Chondrocyte (in vitro differentiated cells): ENCODE data around the gene INS. TPM values are rescaled to one million over a fixed set of nuclear protein-coding genes. Genes with fewer than 3 reads are reported as not detected.

Source experiments
- DNase-seq: peaks from one replicate; pipeline ENCODE4 v3.0.0; 2021; ENCODE audit warnings: mixed read lengths, low spot score
- H3K27ac Mint-ChIP-seq: one replicate; pipeline ENCODE4 v1.8.0; 2021; ENCODE audit warnings: mild to moderate bottlenecking, moderate library complexity, mixed read lengths; ENCODE audit not compliant: unreplicated experiment
- H3K27me3 Mint-ChIP-seq: 2 replicates; pipeline ENCODE4 v1.8.0; 2021; ENCODE audit warnings: low read depth, mixed read lengths
- H3K36me3 Mint-ChIP-seq: 2 replicates; pipeline ENCODE4 v1.8.0; 2021; ENCODE audit warnings: low read depth, mixed read lengths
- H3K4me1 Mint-ChIP-seq: 2 replicates; pipeline ENCODE4 v1.8.0; 2021; ENCODE audit warnings: low read depth, mild to moderate bottlenecking, mixed read lengths
- H3K4me3 Mint-ChIP-seq: one replicate; pipeline ENCODE4 v1.8.0; 2021; ENCODE audit warnings: mild to moderate bottlenecking, moderate library complexity, mixed read lengths; ENCODE audit not compliant: unreplicated experiment
- H3K9me3 Mint-ChIP-seq: 2 replicates; pipeline ENCODE4 v1.8.0; 2021; ENCODE audit warnings: low read depth, mixed read lengths
- total RNA-seq: library from RNA; stranded (reverse); gene quantifications from 3 replicates; pipeline ENCODE4 v1.2.1, GENCODE V29; 2021
- TF ChIP-seq, protein P1 (sequence below): fragments of 200-600 bp; sonication (generic); IDR thresholded peaks from 2 replicates; pipeline ENCODE4 v1.5.0; 2021; ENCODE audit warnings: antibody characterized with exemption, mild to moderate bottlenecking, moderate library complexity

INS gene
- total RNA-seq, 1 donor from 2014 or later: not detected

DNA sequence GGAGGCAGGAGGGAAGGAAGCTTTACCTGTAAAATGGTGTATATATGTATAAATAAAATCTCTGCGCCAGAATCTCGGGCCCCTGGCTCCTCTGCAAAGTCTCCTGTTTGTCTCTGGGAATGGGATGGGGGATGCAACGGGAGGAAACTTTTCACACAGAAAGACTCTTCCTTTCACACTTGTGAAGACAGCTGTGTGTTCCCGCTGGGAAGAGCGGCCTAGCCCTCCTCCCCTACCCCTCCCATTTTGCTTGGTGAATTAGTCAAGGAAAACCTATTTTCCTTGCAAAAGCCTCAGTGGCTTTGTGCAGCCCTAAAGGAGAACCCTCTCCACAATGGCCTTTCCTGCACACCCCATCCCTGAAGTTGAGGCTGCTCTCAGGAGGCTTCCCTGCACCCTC lies 12.4 kb downstream of the INS start:
- TF ChIP-seq, protein P1, sequence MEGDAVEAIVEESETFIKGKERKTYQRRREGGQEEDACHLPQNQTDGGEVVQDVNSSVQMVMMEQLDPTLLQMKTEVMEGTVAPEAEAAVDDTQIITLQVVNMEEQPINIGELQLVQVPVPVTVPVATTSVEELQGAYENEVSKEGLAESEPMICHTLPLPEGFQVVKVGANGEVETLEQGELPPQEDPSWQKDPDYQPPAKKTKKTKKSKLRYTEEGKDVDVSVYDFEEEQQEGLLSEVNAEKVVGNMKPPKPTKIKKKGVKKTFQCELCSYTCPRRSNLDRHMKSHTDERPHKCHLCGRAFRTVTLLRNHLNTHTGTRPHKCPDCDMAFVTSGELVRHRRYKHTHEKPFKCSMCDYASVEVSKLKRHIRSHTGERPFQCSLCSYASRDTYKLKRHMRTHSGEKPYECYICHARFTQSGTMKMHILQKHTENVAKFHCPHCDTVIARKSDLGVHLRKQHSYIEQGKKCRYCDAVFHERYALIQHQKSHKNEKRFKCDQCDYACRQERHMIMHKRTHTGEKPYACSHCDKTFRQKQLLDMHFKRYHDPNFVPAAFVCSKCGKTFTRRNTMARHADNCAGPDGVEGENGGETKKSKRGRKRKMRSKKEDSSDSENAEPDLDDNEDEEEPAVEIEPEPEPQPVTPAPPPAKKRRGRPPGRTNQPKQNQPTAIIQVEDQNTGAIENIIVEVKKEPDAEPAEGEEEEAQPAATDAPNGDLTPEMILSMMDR: no peak
- H3K36me3 Mint-ChIP-seq: no peaks in the 10 kb centered on the region
- H3K27ac Mint-ChIP-seq: peak overlapping the region; percentile 38

DNA sequence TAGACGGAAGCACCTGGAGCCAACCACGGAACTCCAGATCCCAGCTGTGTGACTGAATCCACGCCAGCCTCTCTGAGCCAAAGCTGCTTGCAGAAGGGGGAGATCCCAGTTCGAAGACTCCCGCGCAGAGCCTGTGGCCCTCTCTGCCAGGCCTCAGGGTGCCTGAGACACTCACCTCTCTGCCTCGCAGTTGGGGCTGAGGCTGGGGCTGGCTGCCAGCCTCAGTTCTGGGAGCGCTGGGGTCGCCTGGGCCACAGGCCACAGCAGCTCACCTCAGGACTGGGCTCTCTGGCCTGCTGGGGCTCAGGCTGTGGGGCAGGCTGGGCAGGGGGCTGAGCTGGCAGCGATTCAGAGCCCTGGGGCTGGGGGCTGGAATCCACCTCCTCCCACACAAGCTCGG lies 13.6 kb downstream of the INS start:
- peaks cover 46% of the 10 kb centered on the region for H3K27me3 Mint-ChIP-seq
- no peaks in the 10 kb centered on the region for H3K9me3 Mint-ChIP-seq
- peaks cover 23% of the 10 kb centered on the region for H3K4me1 Mint-ChIP-seq
- TF ChIP-seq, protein P1: no peak
- H3K36me3 Mint-ChIP-seq: no peaks in the 10 kb centered on the region
- DNase-seq: no peak
- H3K27ac Mint-ChIP-seq: no peak overlapping the region
- H3K4me3 Mint-ChIP-seq: no peak overlapping the region

More for the DNA sequence above, 12.4 kb downstream of the INS start:
- Mint-ChIP-seq H3K4me1 (peaks cover 16% of the 10 kb centered on the region), H3K27me3 (peaks cover 35% of the 10 kb centered on the region), H3K4me3 (no peak overlapping the region), H3K9me3 (no peaks in the 10 kb centered on the region)
- DNase-seq: no peak

DNA sequence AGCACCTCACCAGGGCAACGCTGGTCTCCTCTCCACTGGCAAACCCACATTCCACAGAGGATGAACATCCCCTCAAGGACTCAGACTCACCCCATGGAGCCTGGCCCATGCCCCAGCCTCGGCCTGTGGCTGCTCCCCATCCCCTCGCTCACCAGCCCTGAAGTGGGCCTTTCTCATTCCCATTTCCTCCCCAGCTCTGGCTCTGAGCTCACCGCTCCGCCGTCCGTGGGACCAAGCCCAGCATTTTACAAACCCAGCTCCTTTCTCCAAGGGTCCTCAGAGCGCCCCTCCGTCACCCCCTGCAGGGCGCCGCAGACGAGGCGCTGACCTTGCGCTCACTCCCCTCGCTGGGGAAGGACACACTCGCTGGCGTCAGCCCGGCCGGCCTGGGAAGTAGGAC lies 15.0 kb downstream of the INS start:
- H3K27ac Mint-ChIP-seq: no peak overlapping the region
- H3K4me3 Mint-ChIP-seq: no peak overlapping the region
- H3K27me3 Mint-ChIP-seq: peaks cover 57% of the 10 kb centered on the region
- no peak for DNase-seq
- H3K9me3 Mint-ChIP-seq: no peaks in the 10 kb centered on the region
- no peaks in the 10 kb centered on the region for H3K36me3 Mint-ChIP-seq
- TF ChIP-seq, protein P1: no peak
- peaks cover 17% of the 10 kb centered on the region for H3K4me1 Mint-ChIP-seq

DNA sequence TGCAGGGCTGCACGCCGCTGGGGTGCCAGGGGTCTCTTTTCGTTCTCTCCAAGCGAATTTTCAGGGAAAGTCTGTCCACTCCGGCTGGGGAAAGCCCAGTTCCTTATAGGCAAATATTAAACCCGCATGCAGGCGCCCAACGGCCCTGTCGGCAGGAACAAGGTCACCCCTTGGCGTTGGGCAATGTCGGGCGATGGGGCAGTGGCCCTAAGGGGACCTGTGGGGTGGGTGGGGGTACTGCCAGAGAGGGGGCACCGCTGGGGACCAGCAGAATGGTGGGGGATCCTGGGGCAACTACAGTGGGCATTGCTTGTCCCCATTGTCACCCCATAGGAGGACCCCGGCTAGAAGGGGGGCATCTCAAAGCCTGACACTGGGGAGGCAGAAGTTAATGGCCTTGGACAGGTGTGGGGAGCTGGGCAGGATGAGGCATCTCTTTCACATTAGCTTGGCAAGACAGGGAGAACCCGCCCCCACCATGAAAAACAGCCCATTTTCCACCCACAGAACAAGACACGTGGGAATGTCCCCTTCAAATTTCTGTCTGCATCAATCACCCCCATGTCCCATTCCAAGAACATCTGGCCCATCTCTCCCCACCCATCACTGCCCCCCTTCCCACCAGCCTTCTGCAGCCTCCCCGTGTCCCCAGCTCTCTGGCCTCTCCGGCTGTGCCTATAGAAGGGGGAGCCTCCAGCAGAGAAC lies 16.3 kb downstream of the INS start:
- TF ChIP-seq, protein P1: no peak
- Mint-ChIP-seq H3K36me3 (no peaks in the 10 kb centered on the region), H3K4me1 (peaks cover 8% of the 10 kb centered on the region), H3K27ac (no peak overlapping the region), H3K9me3 (no peaks in the 10 kb centered on the region), H3K27me3 (peaks cover 52% of the 10 kb centered on the region), H3K4me3 (no peak overlapping the region)
- DNase-seq: no peak

DNA sequence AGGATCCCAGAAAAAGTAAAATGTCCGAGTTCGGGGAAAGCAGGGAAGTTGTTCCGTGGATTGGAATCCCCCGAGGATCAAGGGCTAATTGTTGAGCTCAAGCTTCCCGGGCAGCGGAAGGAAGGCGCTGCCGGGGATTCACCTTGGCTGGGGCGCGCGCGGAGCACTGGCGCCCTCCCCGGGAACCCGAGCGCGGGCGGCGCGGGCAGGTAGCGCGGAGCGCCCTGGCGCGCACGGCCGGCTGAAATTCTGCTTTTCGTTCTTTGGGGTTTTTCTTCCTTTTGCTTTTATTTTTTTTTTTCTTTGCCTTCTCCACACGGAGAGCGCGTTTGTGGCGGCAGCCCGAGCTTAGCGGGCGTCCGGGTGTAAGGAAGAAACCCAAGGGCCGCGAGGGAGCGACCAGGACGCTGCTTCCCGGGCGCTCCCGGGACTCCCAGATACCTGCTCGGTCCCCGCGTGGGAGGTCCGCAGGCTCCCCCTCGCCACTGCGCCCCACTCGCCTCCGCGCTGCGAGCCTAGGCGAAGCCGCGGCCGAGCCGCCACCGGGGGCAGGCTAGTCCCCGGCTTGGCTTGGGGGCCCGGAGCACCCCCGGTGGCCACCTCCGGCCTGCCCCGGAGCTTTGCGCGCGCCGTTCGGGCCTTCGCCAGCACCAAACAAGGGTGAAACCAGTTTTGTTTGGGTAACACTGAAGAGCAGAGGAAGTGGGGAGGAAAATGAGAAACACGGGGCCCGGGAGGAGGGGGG lies 17.0 kb downstream of the INS start:
- Mint-ChIP-seq H3K9me3 (no peaks in the 10 kb centered on the region), H3K27ac (no peak overlapping the region), H3K36me3 (no peaks in the 10 kb centered on the region), H3K4me1 (peaks cover 7% of the 10 kb centered on the region), H3K27me3 (peaks cover 50% of the 10 kb centered on the region), H3K4me3 (no peak overlapping the region)
- TF ChIP-seq, protein P1: peak; percentile 43
- no peak for DNase-seq
